SK-N-MC (cell line): ENCODE results near the gene PDZD2.
"Not testable (repeated sequence)": the region's sequence is repeated elsewhere in the genome, so short reads cannot be mapped to it uniquely, and the experiment has no call there.

Experiments
- EZH2 ChIP-seq: fragments of 200-600 bp; sonication (generic); IDR thresholded peaks from one replicate; pipeline ENCODE4 v1.6.1; 2017; ENCODE audit warnings: antibody characterized with exemption
- POLR2AphosphoS5 ChIP-seq: IDR thresholded peaks from 2 replicates; pipeline ENCODE4 v1.6.1; 2012; ENCODE audit warnings: mild to moderate bottlenecking, low read depth, low read length, borderline replicate concordance

DNA sequence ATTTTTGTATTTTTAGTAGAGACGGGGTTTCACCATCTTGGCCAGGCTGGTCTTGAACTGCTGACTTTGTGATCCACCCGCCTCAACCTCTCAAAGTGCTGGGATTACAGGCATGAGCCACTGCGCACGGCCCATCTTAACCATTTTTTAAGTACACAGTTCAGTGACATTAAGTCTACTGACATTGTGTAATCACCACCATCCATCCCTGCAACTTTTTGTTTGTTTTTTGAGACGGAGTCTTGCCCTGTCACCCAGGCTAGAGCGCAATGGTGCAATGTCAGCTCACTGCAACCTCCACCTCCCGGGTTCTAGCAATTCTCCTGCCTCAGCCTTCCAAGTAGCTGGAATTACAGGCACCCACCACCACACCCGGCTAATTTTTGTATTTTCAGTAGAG is 480.0 kb downstream of the PDZD2 start:
- not testable (repeated sequence) for TF ChIP-seq POLR2AphosphoS5, EZH2
